ACC112 (cell line): ENCODE results near the gene GLIS2.

ENCODE experiments used
- H2AFZ ChIP-seq: fragments of 200-600 bp; sonication (generic); one replicate; pipeline ENCODE4 v1.6.0; 2017; ENCODE audit warnings: antibody characterized with exemption, low read length; ENCODE audit not compliant: unreplicated experiment
- H3K27ac ChIP-seq: fragments of 200-600 bp; sonication (generic); 2 replicates; pipeline ENCODE4 v1.5.1; 2014; ENCODE audit warnings: low read depth, mild to moderate bottlenecking, antibody characterized with exemption, low read length, moderate library complexity
- H3K27me3 ChIP-seq: fragments of 200-600 bp; sonication (generic); 2 replicates; pipeline ENCODE4 v1.6.1; 2014; ENCODE audit warnings: mild to moderate bottlenecking, antibody characterized with exemption, low read length, moderate library complexity, mixed read lengths; ENCODE audit not compliant: insufficient read depth
- H3K36me3 ChIP-seq: fragments of 200-600 bp; sonication (generic); 2 replicates; pipeline ENCODE4 v1.6.1; 2016; ENCODE audit warnings: mild to moderate bottlenecking, antibody characterized with exemption, low read length, moderate library complexity, mixed read lengths; ENCODE audit not compliant: insufficient read depth
- H3K4me1 ChIP-seq: fragments of 200-600 bp; sonication (generic); one replicate; pipeline ENCODE4 v1.6.1; 2016; ENCODE audit warnings: low read length, mixed read lengths; ENCODE audit not compliant: insufficient read depth, unreplicated experiment, control insufficient read depth
- H3K4me3 ChIP-seq: fragments of 200-600 bp; sonication (generic); 2 replicates; pipeline ENCODE4 v1.5.1; 2014; ENCODE audit warnings: mild to moderate bottlenecking, low read depth, low read length
- H3K79me2 ChIP-seq: fragments of 200-600 bp; sonication (generic); one replicate; pipeline ENCODE4 v1.6.0; 2016; ENCODE audit warnings: low read length; ENCODE audit not compliant: control insufficient read depth, unreplicated experiment, insufficient read depth

GLIS2 gene

DNA sequence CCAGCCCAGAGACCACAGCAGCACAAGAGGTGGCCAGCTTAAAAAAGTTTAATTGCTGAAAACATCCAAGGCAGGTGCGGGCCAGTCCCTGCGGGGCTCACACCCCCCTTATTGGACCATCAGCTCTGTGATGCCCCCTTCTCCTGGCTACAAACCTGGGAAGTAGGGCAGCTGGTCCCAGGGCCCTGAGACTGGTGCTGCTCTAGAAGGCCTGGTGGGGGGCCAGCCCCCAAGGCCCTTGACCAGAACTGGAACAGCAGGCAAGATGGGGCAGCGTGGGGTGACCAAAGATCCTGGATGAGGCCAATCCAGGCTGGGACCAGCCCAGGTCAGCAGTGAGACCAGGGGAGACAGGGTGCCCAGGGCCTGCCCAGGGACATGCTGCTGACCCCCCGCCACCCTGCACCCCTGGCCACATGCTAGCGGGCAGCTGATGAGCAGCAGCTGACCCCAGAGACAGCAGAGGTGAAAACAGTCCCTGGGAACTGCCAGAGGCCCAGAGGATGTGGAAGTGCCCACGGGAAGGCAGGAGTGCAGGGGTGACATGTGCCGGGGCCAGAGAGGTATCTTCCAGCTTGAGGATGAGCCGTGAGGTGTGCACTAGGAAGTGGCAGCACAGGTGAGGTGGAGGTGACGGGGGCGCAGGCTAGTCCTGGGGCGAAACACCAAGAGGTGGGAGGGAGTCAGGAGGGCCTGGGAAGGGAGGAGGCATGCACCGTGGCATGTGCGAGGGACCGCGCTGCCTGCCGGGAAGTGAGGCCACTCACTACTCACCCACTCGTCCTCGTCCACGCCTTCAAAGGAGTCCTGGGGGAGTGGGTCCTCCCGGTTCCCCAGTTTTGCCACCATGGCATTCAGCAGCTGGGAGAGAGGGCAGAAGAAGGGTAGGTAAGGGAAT, 38.9 kb downstream of the GLIS2 start:
- H3K79me2 ChIP-seq, result peaks cover 12% of the 10 kb centered on the region
- H3K4me1 ChIP-seq, result peaks cover 7% of the 10 kb centered on the region
- H3K4me3 ChIP-seq, result no peak overlapping the region
- no peak overlapping the region for H3K27ac ChIP-seq
- H3K27me3 ChIP-seq, result no peaks in the 10 kb centered on the region
- no peak overlapping the region for H2AFZ ChIP-seq
- H3K36me3 ChIP-seq, result no peaks in the 10 kb centered on the region

GRCh38 chr16:4356820-4357219, 41.0 kb downstream of the GLIS2 start:
- Histone ChIP-seq H3K4me3 (no peak overlapping the region), H3K4me1 (peaks cover 3% of the 10 kb centered on the region), H3K36me3 (no peaks in the 10 kb centered on the region), H3K27ac (no peak overlapping the region), H2AFZ (no peak overlapping the region), H3K79me2 (no peaks in the 10 kb centered on the region), H3K27me3 (no peaks in the 10 kb centered on the region)

- no peaks in the 10 kb centered on the region for H3K27me3 ChIP-seq
- no peak overlapping the region for H2AFZ ChIP-seq
- H3K27ac ChIP-seq, result no peak overlapping the region
- H3K4me3 ChIP-seq, result no peak overlapping the region
- H3K36me3 ChIP-seq, result no peaks in the 10 kb centered on the region
- H3K79me2 ChIP-seq, result no peaks in the 10 kb centered on the region
- no peaks in the 10 kb centered on the region for H3K4me1 ChIP-seq
These were observed 42.4 kb downstream of the GLIS2 start for GRCh38 chr16:4358236-4358635.

DNA sequence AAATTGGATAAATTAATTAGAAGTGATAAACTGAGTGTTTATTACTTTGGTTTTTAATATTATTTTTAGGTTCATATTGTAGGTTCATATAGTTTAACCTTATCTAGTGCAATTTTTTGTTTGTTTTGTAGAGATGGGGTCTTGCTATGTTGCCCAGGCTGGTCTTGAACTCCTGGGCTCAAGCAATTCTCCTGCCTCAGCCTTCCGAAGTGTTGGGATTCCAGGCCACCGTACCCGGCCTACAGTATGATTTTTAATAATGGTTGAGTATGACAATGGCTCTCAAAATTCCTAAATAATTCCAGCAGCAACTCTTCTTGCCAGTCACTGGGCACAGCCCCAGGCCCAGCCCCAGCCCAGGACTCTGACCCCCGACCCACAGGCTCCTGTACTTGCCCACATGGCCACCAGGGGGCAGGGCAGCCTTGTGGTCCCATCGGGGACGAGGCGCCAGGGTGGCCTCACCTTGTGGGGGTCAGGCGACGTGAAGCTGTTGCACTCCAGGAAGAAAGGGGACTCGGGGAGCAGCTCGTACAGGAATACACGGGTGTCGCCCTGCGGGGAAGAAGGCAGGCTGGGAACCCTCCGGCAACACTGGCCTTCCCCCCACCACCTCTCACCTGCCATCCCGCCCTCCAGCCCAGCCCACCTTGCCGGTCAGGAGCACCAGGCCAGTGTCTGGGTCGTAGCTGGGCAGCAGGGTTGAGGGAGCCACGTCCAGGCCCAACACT, 43.1 kb downstream of the GLIS2 start:
- Histone ChIP-seq H3K79me2 (no peaks in the 10 kb centered on the region), H3K36me3 (no peaks in the 10 kb centered on the region), H3K27ac (no peak overlapping the region), H3K4me3 (no peak overlapping the region), H2AFZ (no peak overlapping the region), H3K27me3 (no peaks in the 10 kb centered on the region), H3K4me1 (no peaks in the 10 kb centered on the region)

- Histone ChIP-seq H3K79me2 (no peaks in the 10 kb centered on the region), H2AFZ (no peak overlapping the region), H3K27me3 (no peaks in the 10 kb centered on the region), H3K4me3 (no peak overlapping the region), H3K36me3 (no peaks in the 10 kb centered on the region), H3K4me1 (no peaks in the 10 kb centered on the region), H3K27ac (no peak overlapping the region)
These were observed 44.0 kb downstream of the GLIS2 start for GRCh38 chr16:4359914-4360313.

GRCh38 chr16:4360538-4361021, 44.7 kb downstream of the GLIS2 start:
- Histone ChIP-seq H3K27ac (no peak overlapping the region), H3K4me3 (no peak overlapping the region), H3K79me2 (no peaks in the 10 kb centered on the region), H3K4me1 (no peaks in the 10 kb centered on the region), H3K36me3 (no peaks in the 10 kb centered on the region), H3K27me3 (no peaks in the 10 kb centered on the region), H2AFZ (no peak overlapping the region)

- Histone ChIP-seq H3K27me3 (no peaks in the 10 kb centered on the region), H3K4me1 (no peaks in the 10 kb centered on the region), H3K79me2 (no peaks in the 10 kb centered on the region), H3K4me3 (no peak overlapping the region), H2AFZ (no peak overlapping the region), H3K36me3 (no peaks in the 10 kb centered on the region), H3K27ac (no peak overlapping the region)
These were observed 45.4 kb downstream of the GLIS2 start for GRCh38 chr16:4361033-4361943.

DNA sequence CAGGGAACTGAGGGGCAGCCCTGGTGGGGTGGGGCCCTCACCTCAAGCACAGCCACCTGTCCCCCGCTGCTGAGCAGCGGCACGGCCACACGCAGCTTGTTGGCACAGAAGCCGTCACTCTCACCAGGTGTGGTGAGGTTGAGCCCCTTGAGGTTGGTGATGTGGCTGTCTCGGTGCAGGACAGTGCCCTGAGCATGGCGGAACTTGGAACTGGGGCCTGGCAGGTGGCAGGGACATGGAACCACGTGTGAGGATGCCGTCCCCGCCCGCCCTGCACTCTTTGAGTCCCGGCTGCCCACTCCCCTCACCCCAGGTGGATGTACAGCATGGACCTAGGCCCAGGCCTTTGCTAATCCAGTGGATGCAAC, 46.1 kb downstream of the GLIS2 start:
- Histone ChIP-seq H3K4me1 (peaks cover 2% of the 10 kb centered on the region), H3K36me3 (no peaks in the 10 kb centered on the region), H3K27me3 (no peaks in the 10 kb centered on the region), H2AFZ (no peak overlapping the region), H3K79me2 (no peaks in the 10 kb centered on the region), H3K27ac (no peak overlapping the region), H3K4me3 (no peak overlapping the region)

DNA sequence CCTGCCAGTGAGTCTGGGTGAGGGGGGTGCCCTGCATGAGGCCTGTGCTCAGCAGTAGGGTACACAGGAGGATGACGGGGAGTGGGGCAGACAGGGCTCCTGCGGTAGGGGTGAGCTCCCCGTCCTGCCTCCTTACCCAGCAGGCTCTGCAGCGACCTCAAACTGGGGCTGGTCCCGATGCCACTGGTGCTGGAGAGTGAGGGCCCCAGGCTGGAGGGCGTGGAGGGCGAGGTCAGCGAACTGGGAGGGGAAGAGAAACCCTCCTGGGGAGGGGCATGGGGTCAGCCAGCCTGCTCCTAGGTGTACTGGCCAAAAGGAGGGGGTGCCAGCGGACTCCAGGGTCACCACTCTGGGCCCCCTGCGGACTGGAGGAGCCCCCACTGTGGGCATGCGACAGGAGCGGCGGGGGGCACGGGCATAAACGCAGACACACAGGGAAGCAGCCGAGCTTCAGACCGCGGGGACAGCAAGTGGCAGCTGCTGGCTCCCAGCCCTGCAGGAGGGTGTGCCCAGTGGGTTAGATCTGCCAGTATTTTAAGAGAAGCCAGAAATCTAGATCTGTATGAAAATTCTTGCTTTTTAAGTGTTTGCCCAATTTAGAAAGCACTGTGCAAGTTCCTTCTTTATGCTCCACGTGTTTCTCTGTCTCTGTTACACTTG, 46.7 kb downstream of the GLIS2 start:
- H3K4me3 ChIP-seq, result no peak overlapping the region
- no peaks in the 10 kb centered on the region for H3K36me3 ChIP-seq
- H3K79me2 ChIP-seq, result no peaks in the 10 kb centered on the region
- no peak overlapping the region for H3K27ac ChIP-seq
- no peak overlapping the region for H2AFZ ChIP-seq
- no peaks in the 10 kb centered on the region for H3K27me3 ChIP-seq
- peaks cover 4% of the 10 kb centered on the region for H3K4me1 ChIP-seq
